ENCODE results near the gene LHX3.
"Not testable (repeated sequence)": the region's sequence is repeated elsewhere in the genome, so short reads cannot be mapped to it uniquely, and the experiment has no call there.

Gene LHX3

GRCh38 chr9:136153381-136154065, 51.4 kb downstream of the LHX3 start:
- DNase-seq (ENCODE audit: low read depth, low spot score), result no peak

DNA sequence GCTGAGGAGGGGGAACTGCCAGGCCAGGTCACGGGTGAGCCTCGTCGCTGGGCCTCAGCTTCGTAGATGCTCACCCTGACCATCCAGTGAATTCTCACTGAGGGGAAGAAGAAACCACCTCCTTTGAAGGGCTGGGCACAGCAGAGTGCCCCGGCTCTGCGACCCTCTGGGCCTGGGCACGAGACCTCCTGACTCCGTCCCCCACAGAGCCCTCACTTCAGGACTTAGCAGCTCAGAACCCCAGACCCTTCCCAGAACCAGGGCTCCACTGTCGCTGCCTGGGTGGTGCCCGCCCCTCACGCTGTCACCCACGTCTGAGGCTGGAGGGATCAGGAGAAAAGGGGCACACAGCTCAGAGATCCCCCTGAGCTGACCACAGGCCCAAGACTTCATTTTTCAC, 52.0 kb downstream of the LHX3 start:
- no peak for DNase-seq (ENCODE audit: low read depth, low spot score)

GRCh38 chr9:136152543-136152866, 52.4 kb downstream of the LHX3 start:
- DNase-seq (ENCODE audit: low read depth, low spot score), result no peak

DNA sequence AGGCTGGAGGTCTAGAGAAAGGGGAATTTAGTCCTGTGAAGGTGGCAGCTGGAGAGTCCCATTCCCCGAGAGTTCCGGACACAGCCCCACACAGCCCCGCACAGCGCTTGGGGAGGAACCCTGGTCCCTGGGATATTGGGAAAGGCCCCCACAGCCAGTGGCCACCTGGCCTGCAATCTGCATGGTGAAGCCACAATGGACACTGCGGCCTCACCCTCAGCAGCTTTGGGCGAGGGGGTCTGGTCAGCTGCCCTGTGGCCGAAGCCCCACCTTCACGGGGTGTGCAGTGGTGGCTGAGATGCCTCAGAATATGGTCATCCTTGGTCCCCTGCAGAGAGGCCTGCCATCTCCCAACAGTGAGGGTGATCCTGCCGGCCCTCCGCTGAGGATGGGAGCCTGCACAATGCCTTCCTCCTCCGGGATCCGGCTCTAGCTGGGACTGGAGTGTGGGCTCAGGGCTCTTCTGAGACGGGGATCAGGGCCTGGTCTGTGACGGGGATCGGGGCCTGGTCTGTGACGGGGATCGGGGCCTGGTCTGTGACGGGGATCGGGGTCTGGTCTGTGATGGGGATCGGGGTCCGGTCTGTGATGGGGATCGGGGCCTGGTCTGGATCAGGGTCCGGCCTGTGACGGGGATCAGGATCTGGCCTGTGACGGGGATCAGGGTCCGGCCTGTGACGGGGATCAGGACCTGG, 52.9 kb downstream of the LHX3 start:
- DNase-seq (ENCODE audit: low read depth, low spot score), result no peak

- no peak for DNase-seq (ENCODE audit: low read depth, low spot score)
Observed at GRCh38 chr9:136151214-136151804, 53.6 kb downstream of the LHX3 start.

DNA sequence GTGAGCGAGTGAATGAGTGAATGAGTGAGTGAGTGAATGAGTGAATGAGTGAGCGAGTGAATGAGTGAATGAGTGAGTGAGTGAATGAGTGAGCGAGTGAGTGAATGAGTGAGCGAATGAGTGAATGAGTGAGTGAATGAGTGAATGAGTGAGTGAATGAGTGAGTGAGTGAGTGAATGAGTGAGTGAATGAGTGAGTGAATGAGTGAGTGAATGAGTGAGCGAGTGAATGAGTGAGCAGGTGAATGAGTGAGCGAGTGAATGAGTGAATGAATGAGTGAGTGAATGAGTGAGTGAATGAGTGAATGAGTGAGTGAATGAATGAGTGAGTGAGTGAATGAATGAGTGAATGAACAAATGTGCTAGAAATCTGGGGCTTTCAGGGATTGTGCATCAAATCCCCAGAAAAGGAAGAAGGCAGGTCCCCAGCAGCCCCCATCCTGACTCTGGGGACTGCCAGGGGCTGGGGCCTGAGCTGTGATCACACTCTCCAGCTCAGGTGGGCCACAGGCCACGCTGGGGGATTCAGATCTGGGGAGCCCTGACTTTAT, 54.2 kb downstream of the LHX3 start:
- DNase-seq (ENCODE audit: low read depth, low spot score), result not testable (repeated sequence)

DNA sequence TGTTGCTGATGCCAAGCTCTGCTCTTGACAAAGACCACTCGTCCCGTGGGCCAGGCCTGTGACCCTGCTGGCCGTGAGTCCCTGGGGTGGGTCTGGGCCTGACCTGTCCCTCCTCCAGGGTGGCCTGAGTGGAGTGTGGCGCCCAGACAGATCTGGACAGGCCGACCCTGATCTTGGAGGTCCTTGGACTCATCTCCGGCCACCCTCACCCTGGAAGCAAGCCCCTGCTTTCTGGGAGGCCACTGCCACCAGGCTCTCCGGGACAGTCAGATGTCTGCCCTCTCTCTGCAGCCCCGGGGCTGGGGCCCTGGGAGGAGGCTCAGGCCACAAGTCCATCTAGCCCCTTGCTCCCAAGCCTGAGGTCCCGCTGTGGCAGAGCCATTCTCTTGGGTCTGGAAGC, 55.1 kb downstream of the LHX3 start:
- DNase-seq (ENCODE audit: low read depth, low spot score), result no peak

- no peak for DNase-seq (ENCODE audit: low read depth, low spot score)
Observed at GRCh38 chr9:136149337-136149736, 55.6 kb downstream of the LHX3 start.

DNA sequence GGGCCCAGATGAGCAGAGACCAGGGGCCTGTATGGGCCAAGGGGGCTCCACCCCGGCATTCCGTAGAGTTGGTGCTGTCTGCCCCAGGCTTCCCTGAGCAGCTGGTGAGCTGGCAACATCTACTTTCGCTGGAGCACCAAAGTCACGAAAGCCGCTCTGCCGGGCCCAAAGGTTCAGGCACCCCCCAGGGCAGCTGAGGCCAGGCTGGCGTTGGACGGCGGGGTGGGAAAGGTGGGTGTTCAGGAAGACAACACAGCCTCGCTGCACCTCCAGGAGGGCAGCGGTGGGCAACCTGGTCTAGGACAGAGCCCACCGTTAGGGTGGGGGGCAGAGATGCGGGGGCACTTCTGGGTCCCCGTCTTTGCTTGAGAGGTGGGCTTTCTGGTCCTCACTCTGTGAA, 56.2 kb downstream of the LHX3 start:
- no peak for DNase-seq (ENCODE audit: low read depth, low spot score)

DNA sequence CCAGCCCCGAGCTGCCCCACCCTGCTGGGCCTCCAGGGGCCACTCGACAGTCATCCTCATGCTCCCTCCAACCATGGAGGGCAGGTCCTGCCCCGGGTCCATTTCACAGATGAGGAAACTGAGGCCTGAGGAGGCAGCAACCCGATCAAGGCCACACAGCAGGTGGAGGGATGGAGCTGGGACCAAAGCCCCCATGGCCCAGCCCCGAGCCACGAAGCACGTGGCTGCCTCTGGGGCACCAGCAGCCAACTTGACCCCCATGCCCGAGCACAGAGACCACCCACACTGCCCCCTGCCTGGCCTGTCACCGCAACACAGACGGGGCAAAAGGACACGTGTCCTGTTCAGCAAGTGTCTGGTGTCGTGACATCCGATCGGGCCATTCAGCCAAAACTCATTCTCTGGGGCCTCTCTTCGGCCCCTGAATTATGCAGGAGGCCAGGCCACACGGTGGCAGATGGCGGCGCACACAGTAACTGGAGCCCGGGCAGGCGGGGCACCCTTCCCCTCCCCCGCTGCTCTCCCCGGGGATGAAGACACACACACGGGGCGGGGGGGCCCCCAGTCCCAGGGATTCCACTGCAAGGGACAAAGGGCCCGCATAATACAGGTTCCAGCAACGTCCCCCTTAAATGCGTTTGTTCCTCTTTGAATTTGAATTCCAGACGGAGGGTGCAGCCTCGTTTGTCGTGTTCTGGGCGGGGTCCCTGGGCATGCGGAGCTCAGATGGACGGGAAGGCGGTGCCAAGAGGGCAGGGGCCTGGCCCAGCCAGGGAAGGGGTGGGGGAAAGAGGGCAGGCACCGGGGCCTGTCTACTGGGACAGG, 56.8 kb downstream of the LHX3 start:
- DNase-seq (ENCODE audit: low read depth, low spot score), result no peak

DNA sequence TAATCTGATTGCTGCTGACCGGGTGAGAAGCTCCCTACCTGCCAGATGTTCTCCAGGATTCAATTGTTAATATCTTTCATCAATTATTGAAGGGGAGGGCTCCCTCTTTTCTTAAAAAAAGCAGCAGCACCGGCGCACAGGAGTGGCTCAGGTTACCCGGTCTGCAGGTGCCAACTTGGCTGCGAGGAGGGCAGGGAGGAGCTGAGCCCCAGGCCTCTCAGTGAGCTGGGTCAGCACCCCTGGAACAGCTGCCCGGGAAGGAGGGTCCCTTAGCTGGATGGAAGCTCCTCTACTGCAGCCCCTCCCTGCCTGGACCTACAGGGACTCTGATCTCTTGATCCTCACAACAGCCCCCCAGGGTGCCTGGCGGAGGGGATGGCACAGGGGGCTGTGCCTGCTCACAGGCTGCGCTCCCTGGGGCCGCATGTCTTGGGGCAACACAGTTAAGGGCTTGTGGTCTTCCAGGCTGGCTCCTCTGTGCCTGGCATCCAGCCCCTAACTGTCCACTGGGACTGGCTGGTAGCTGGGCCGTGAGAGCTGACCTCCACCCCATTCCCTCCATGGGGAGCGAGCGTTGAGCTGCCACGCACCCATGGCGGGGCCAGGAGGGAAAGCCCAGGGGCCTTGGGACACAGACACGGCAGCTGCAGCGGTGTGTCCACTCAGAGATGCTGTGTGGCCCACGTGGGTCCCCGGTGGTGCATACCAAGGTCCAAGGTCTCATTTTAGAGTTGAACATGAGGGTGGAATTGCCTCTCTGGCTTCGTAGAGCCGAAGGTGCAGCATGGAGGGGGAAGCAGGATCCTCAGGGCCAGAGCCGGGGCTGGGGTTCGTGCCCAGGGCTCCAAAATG, 57.7 kb downstream of the LHX3 start:
- no peak for DNase-seq (ENCODE audit: low read depth, low spot score)

All from activated CD4-positive, CD25-positive, alpha-beta regulatory T cell treated with anti-CD3 and anti-CD28 coated beads, Interleukin-2, amount 50 U/mL, for 16 hours (primary cell).